ENCODE measurements around the gene PLA2G6.

- TF ChIP-seq CTCF (conservative IDR thresholded peaks at IDR 0.05; ENCODE audit: low read depth, low read length) (no peak), POLR2A (IDR thresholded peaks at IDR 0.05; ENCODE audit: low read depth, low read length) (no peak), RAD21 (IDR thresholded peaks at IDR 0.05; ENCODE audit: low read length) (no peak), CEBPB (IDR thresholded peaks at IDR 0.05; ENCODE audit: low read depth, low read length) (no peak), MAFK (IDR thresholded peaks at IDR 0.05; ENCODE audit: low read depth, low read length) (no peak), ELK1 (IDR thresholded peaks at IDR 0.05; ENCODE audit: borderline replicate concordance, low read depth, low read length) (no peak), FOS (IDR thresholded peaks at IDR 0.05; ENCODE audit: low read depth, low read length) (no peak), SMC3 (IDR thresholded peaks at IDR 0.05; ENCODE audit: low read depth, low read length) (no peak), CHD1 (IDR thresholded peaks at IDR 0.05; ENCODE audit: low read depth, low read length) (no peak)
Observed at GRCh38 chr22:38137876-38138687, 43.5 kb downstream of the PLA2G6 start.

Data from IMR-90 (cell line).